Astrocyte of the spinal cord (primary cell): ENCODE results near the gene IMP3.

ENCODE experiments used
- DNase-seq: peaks from one replicate; pipeline ENCODE4 v3.0.0; 2011; ENCODE audit warnings: low read depth, low spot score
- H3K4me3 ChIP-seq: 2 replicates; pipeline ENCODE4 v1.5.1; 2011; ENCODE audit warnings: low read depth, mild to moderate bottlenecking, low read length, moderate library complexity
- in situ Hi-C: cut with HindIII; loops from 2 replicates; pipeline ENCODE4 v1.10.0; 2017; ENCODE audit warnings: low sequenced_read_pairs
- TF ChIP-seq, protein P1 (sequence below): IDR thresholded peaks from 2 replicates; pipeline ENCODE4 v1.5.1; 2012; ENCODE audit warnings: low read depth, mild to moderate bottlenecking, low read length, inconsistent platforms

IMP3 gene

DNA sequence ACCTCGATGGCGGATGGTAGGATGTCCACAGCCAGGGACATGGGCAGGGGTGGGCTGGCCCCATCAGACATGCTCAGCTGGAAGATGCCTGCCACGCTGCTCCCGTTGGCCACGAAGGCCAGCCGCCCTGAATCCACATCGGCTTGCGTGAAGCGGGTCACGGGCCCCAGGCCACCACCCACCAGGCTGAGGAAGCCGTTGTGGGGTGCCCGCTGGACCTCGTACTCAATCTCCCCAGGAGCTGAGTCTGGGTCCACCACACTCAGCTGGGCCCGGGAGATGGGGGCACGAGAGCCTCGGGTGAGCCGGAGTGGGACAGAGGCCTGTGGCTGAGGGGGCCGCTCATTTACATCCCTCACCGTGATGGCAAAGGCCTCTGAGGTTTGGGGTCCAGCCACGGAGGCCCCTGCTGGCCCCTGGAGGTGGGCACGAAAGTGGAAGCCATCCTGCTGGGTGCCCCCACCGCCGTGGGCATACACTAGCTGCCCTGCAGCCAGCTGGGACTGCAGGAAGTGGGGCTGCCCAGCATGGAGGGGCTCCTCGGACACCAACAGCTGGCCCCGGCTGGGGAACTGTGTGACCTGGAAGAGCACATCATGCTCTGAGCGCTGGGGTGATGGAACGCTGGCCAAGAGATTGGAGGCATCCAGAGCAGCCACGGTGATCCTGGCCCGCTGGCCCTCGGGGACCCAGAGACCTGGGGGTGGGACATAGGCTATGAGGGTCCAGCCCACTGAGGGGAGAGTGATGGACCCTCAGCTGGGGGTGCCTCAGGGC, 36.9 kb upstream of the IMP3 start:
- DNase-seq, result no peak
- in situ Hi-C loops, result no loop called here
- H3K4me3 ChIP-seq, result no peak overlapping the region
- TF ChIP-seq, protein P1, sequence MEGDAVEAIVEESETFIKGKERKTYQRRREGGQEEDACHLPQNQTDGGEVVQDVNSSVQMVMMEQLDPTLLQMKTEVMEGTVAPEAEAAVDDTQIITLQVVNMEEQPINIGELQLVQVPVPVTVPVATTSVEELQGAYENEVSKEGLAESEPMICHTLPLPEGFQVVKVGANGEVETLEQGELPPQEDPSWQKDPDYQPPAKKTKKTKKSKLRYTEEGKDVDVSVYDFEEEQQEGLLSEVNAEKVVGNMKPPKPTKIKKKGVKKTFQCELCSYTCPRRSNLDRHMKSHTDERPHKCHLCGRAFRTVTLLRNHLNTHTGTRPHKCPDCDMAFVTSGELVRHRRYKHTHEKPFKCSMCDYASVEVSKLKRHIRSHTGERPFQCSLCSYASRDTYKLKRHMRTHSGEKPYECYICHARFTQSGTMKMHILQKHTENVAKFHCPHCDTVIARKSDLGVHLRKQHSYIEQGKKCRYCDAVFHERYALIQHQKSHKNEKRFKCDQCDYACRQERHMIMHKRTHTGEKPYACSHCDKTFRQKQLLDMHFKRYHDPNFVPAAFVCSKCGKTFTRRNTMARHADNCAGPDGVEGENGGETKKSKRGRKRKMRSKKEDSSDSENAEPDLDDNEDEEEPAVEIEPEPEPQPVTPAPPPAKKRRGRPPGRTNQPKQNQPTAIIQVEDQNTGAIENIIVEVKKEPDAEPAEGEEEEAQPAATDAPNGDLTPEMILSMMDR, result no peak

DNA sequence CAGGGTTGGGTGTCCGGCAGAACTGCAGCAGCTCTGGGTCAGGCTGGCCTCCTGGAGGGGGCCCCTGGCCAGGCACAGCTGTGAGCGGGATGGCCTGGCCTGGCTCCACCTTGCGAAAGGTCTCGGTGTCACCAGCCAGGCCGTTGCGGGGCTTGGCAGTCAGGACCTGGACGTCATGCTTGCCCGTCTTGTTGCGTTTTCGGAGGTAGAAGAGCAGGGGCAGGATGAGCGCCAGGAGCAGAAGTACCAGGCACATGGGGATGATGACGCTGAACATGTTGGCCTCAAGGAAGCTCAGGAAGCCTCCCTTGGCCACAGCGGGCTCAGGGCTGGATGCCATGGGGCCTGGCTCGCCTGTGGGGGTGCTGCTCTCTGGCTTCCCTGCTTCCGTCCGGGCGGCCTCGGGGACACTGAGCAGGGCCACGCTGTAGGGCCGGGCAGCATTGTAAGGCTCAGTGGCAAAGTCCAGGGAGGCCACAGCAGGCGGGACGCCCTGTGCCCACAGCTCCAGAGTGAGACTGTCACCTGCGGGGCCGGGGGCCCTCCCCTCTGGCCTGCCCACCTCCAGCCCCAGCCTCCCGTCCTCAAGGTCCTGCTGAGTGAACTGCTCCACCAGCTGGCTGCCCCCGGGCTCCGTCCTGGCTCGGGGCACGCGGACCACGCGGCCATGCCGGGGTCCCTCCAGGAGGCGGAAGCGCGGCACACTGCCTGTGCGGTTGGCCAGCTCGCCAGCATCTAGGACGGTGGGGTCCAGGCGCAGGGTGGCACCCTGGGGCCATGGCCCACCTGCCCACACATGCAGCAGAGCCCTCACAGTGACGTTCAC, 35.8 kb upstream of the IMP3 start:
- H3K4me3 ChIP-seq, result no peak overlapping the region
- in situ Hi-C loops, result no loop called here
- TF ChIP-seq, protein P1, result no peak
- no peak for DNase-seq

DNA sequence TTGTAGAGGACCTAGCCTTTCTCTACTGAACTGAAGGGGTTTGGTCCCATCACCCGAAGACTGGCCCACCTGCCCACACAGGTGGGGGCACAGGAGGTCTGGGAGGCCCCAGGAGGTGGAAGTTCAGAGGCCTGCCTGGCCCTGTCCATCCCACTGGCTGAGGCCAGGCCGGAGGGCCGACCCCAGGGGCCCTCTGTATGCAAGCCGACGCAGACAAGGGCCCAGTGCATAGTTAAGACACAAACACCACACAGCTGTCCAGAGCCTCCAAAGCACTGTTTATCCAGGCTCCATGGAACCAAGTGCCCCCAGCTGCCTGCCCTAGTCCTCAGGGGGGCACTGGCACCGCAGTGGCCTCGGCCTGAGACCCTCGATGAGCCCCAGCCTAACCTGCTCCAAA, 34.3 kb upstream of the IMP3 start:
- in situ Hi-C loops, result no loop called here
- TF ChIP-seq, protein P1, result no peak
- no peak overlapping the region for H3K4me3 ChIP-seq
- DNase-seq, result no peak

DNA sequence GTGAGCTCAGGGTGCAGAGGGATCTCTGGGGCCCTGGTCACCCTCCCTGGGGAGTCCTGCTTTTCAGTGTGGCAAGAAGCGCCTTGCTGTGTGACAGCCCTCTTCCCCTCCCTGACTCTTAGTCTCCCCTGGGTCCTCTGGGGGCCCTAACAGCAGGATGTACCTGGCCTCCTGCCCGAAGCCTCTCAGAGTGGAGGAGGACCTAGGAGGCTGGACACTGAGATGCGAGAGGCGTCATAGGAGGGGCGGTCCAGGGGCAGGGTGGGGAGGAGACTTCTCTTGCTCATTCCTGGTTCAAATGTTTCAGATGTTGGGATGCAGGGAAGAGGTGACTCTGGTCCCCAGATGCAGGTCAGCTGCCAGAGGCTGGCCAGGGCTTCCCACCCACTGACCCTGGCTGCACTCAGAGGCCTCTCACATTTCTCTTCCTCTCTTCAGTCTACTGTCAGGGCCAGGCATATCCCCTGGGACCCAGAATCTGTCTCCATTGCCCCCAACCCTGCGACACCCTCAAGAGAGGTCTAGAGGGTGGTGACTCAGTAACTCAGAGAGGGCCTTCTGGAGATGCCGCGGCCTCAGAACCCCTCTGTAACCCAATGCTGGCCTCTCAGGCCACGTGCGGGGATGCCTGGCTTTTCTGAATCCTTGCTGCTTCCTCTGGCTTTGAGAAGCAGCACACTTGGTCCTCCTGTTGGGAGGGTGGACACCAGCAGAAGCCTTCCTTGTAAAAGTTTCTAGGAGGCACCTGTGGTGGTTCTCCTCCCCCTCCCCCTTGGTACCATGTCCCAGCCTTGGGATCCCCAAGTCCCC, 33.6 kb upstream of the IMP3 start:
- DNase-seq, result peak; percentile 66
- TF ChIP-seq, protein P1, result no peak
- in situ Hi-C loops, result no loop called here
- H3K4me3 ChIP-seq, result no peak overlapping the region

DNA sequence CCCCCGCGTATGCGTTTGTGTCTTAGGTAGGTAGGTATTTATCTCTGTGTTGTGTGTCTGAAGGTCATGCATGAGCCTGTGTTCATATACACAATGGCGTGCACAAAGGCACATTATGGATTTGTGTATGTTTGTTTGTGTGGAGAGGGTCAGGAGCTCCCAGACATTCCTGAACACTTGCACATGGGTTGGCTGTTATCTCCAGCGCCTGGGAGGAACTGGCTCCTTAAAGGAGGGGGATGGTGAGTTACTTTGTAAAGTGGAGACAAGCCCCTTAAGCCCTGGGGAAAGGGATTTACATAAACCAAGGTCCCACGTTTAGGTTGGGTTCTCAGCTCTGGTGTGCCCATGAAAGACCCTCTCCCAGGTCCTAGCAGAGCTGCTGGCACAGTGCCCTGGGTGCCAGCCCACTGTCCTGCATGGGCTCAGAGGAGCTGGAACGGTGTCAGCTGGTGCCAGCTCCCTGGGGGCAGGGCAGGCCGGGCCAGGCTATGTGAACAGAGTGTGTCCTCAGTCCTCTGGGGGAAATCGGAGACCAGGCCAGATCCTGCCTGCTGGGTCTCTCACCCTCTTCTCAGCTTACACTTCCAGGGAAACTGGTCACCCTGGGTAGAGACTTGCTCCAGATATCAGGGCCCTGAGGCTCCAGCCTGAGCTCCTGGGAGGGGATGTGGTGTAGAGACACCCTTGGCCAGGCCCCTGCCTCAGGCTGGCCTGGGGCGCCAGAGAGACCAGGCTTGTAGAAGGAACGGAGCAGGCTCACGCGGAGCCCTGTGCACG, 32.8 kb upstream of the IMP3 start:
- in situ Hi-C loops, result no loop called here
- H3K4me3 ChIP-seq, result no peak overlapping the region
- TF ChIP-seq, protein P1, result no peak
- DNase-seq, result peak; percentile 77
